OCI-LY1 (cell line): ENCODE data around the gene HNRNPA2B1.

Experiments
- EZH2 ChIP-seq: fragments of 200-600 bp; sonication (generic), shearing (Covaris generic); IDR thresholded peaks from 2 replicates; pipeline ENCODE4 v1.8.0; 2017; ENCODE audit warnings: borderline replicate concordance, mixed run types, mild to moderate bottlenecking, antibody characterized with exemption, low read length, moderate library complexity, mixed read lengths
- TF ChIP-seq, protein P1 (sequence below): fragments of 200-600 bp; sonication (generic), shearing (Covaris generic); IDR thresholded peaks from 2 replicates; pipeline ENCODE4 v1.5.1; 2017; ENCODE audit warnings: mild to moderate bottlenecking, antibody characterized with exemption, low read length, moderate library complexity, mixed read lengths

DNA sequence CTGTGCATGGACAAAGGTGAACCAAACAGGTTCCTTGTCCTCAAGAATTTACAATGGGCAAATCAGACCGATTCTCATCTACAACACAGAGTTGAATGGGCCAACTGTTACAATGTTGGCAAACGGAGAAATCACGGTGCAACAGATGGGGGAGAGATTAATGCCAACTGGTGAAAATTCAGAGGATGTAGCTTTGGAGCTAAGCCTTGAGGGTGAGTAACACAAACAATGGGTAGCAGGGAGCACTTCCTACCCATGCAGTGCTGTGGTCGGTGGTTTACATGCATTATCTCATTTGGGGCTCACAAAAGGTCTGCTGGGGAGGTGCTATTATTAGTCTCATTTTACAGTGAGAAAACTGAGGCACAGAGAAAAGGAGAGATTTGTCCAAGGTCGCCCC lies 49.5 kb downstream of the HNRNPA2B1 start:
- TF ChIP-seq, protein P1, sequence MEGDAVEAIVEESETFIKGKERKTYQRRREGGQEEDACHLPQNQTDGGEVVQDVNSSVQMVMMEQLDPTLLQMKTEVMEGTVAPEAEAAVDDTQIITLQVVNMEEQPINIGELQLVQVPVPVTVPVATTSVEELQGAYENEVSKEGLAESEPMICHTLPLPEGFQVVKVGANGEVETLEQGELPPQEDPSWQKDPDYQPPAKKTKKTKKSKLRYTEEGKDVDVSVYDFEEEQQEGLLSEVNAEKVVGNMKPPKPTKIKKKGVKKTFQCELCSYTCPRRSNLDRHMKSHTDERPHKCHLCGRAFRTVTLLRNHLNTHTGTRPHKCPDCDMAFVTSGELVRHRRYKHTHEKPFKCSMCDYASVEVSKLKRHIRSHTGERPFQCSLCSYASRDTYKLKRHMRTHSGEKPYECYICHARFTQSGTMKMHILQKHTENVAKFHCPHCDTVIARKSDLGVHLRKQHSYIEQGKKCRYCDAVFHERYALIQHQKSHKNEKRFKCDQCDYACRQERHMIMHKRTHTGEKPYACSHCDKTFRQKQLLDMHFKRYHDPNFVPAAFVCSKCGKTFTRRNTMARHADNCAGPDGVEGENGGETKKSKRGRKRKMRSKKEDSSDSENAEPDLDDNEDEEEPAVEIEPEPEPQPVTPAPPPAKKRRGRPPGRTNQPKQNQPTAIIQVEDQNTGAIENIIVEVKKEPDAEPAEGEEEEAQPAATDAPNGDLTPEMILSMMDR = no peak
- no peak for TF ChIP-seq EZH2
